ENCODE results near the gene PGA3.

Gene PGA3

DNA sequence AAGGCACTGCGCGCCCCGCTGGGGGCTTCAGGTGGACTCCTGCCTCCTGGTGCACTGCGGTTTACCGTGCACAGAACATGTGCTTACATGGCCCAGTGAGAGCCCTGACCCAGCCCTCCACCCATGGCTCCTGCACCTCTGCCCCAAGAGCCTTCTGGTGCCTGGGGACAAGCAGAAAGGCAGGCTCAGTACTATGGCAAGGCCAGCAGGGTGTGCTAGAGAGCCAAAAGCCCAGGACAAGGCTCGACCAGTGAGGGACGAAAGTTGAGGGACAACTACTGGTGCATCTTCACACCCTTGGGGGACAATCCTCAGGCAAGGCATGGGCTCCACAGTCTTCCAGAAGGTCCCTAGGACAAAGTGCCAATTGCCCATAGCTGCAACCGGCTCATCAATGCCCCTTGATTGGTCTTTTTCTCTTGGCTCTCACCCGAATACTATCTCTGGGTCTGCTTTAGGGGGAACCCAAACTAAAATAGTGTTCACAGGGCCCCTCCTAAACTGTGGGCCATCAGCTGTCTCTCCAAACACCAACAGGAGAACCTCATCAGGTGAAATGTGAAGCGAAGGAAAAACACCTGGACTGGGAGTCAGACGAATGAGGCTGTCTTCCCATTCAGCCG lies 51.2 kb downstream of the PGA3 start:
- peak; percentile 33 for DNase-seq

DNA sequence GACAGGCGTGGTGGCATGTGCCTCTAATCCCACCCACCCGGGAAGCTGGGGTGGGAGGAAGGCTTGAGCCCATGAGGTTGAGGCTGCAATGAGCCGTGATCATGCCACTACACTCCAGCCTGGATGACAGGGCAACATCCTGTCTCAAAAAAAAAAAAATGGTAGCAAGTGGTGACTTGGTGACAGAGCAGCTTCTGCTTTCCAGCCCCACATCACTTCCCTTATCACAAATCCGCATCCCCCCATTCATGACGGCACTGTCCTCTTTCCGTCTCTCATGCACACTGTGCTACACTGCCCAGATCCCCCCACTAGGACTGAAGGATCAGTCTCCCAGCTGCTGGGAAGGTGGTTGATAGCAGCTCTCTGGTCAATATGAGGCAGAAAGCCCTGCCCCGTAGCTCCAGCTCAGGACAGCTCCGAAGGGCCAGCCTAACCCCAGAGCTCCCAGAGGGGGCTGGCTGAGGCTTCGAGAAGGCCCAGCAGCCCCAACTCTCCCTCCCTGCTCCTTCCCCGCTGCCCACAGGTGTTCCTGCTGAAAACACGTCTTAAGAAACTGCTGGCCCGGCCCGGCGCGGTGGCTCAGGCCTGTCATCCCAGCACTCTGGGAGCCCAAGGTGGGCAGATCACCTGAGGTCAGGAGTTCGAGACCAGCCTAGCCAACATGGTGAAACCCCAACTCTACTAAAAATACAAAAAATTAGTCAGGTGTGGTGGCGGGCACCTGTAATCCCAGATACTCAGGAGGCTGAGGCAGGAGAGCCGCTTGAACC lies 53.6 kb downstream of the PGA3 start:
- no peak for DNase-seq

DNA sequence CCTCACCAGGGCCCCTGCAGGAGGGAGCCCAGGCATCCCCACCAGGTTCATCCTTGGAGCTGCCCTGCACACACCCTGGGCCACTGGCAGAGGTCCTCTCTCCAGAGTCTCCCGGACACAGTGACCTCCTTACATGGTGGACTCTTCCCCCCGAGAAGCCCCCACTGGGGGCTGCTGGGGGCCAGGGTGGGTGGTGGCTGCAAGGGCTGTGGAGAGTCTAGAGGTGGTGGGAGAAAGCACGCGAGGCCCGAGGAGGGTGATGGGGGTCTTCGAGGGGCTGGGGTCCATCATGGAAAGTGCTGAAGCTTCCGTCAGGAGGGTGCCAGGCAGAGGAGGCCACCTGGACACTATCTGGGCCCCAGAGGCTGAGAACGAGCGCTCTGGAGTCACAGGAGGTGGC lies 55.2 kb downstream of the PGA3 start:
- DNase-seq = no peak

DNA sequence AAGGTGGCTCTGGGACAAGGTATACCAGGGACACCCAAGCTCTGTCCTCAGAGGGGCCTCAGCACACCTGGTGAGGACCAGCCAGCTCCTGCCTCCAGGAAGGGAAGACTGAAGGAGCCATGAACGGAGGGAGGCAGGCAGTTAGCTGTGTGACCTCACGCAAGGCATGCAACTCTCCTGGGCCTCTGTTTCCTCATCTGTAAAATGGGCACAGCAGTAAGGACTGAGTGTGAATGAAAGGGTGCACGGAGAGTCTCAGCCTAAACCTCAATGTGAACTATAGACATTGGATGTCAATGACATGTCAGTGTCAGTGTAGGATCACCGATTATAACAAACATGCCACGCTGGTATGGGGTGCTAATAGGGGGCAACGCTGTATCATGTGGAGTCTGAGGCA lies 56.0 kb downstream of the PGA3 start:
- no peak for DNase-seq
